C4-2B (cell line): Measurements from ENCODE around the gene ETS1.
A peak's percentile ranks its signal among the peaks of the same experiment; 100 is the strongest.

Experiments
- H3K27ac ChIP-seq: fragments of 450-650 bp; 2 replicates; pipeline ENCODE4 v1.5.1; 2017
- CTCF ChIP-seq: fragments of 450-650 bp; conservative IDR thresholded peaks from 2 replicates; pipeline ENCODE4 v1.5.1; 2017; ENCODE audit warnings: mild to moderate bottlenecking
- ZFX ChIP-seq: fragments of 450-650 bp; IDR thresholded peaks from 2 replicates; pipeline ENCODE4 v1.6.1; 2017

ETS1 gene

GRCh38 chr11:128587415-128587814 lies at the start of gene ETS1:
Gene ETS1 (minus strand): TSS chr11:128587558. CDS start chr11:128573130, 14,428 bp downstream.
- TF ChIP-seq CTCF, result no peak
- no peak for TF ChIP-seq ZFX
- H3K27ac ChIP-seq, result no peak within 1 kb of the TSS

- no peak overlapping the region for H3K27ac ChIP-seq
- no peak for TF ChIP-seq CTCF
These were observed 47.0 kb upstream of the ETS1 start for GRCh38 chr11:128634395-128634794.

GRCh38 chr11:128633384-128633965 lies 46.1 kb upstream of the ETS1 start:
- TF ChIP-seq CTCF (no peak), ZFX (no peak)

GRCh38 chr11:128632141-128632791 lies 44.9 kb upstream of the ETS1 start:
- H3K27ac ChIP-seq, result no peak overlapping the region
- TF ChIP-seq CTCF, result peak; percentile 59
- TF ChIP-seq ZFX, result no peak

More at GRCh38 chr11:128633384-128633965, 46.1 kb upstream of the ETS1 start:
- H3K27ac ChIP-seq, result no peak overlapping the region

GRCh38 chr11:128630367-128631230 lies 43.2 kb upstream of the ETS1 start:
- no peak for TF ChIP-seq ZFX
- TF ChIP-seq CTCF, result peak; percentile 91
- H3K27ac ChIP-seq, result no peak overlapping the region

- H3K27ac ChIP-seq, result no peak overlapping the region
- TF ChIP-seq CTCF (no peak), ZFX (no peak)
These were observed 42.3 kb upstream of the ETS1 start for GRCh38 chr11:128629516-128630106.
